Measurements from ENCODE around the gene ZNF644. TPM values are rescaled to one million over a fixed set of nuclear protein-coding genes. Genes with fewer than 3 reads are reported as not detected.
"Not testable (repeated sequence)": the region's sequence is repeated elsewhere in the genome, so short reads cannot be mapped to it uniquely, and the experiment has no call there.

The ZNF644 gene
- polyA plus RNA-seq, 1 of the 3 experiments (the other 2 are of a cell fraction): 5.6 TPM

DNA sequence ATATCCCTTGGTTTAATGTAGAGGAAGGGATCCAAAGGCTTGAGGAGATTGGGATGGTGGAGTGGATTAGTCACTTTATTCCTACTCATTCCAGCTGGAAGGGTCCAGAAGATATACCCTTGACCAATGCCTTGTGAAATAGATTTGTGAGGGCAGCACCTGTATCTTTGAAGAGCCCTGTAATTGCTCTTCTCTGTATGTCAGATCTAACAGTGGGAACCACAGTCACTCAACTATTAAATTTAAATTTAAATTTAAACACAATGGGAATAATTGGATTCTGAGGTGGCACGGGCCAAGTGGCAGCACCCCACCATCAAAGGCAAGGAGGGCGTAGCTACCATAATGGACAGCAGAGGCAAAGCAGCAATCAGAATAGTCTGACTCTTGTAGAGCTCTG, 20.5 kb upstream of the ZNF644 start:
- DNase-seq; H3K27ac ChIP-seq (ENCODE audit: low read depth in 2 of 2, low read length in 1 of 2); H4K20me1 ChIP-seq (ENCODE audit: insufficient read depth); H3K9me2 ChIP-seq; H3K9me3 ChIP-seq; H3F3A ChIP-seq (replicated peaks; ENCODE audit: insufficient read depth); H3K4me1 ChIP-seq (ENCODE audit: control insufficient read depth in 1 of 2, insufficient read depth in 2 of 2, low read depth in 1 of 2, low read length in 1 of 2); H2AFZ ChIP-seq (ENCODE audit: low read depth); H3K27me3 ChIP-seq (ENCODE audit: insufficient read depth); H3K4me3 ChIP-seq (ENCODE audit: low read depth in 2 of 2, low read length in 1 of 2); H3K4me2 ChIP-seq; H3K36me3 ChIP-seq (replicated peaks in 1 of 2; ENCODE audit: control insufficient read depth in 1 of 2, insufficient read depth in 2 of 2, low read length in 1 of 2); POLR2A ChIA-PET; H3K9ac ChIP-seq; H3K79me2 ChIP-seq (ENCODE audit: insufficient read depth): not testable (repeated sequence)
- CTCF ChIA-PET: interaction anchor here (0.6 kb wide), 1 partner anchor 17 kb away, joined by 3 read pairs; no protein-coding TSS in a partner anchor
- 8% methylated on average over 2 of the region's 2 CpGs for WGBS (ENCODE audit: low lambda C conversion rate)

DNA sequence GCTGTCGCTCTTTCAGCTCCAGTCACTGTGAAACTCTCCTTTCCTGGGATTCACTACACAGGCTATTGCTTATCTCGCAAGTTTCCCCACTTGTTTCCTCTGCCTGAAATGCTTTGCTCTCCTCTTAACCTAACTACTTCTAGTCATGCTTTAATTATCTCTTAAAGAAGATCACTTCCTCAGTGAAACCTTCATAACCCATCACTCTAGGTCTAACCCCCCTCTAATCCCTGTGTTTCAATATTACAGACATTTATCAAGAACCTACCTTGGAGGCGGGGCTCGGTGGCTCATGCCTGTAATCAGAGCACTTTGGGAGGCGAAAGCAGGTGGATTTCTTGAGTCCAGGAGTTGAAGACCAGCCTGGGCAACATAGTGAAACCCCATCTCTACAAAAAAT, 16.7 kb upstream of the ZNF644 start:
- Histone ChIP-seq H3K4me3 (ENCODE audit: low read depth in 2 of 2, low read length in 1 of 2) (no peak overlapping the region), H3K79me2 (ENCODE audit: insufficient read depth) (no peaks in the 10 kb centered on the region), H3F3A (replicated peaks; ENCODE audit: insufficient read depth) (no peaks in the 10 kb centered on the region), H3K4me2 (no peak overlapping the region), H3K9me3 (no peaks in the 10 kb centered on the region), H3K4me1 (ENCODE audit: control insufficient read depth in 1 of 2, insufficient read depth in 2 of 2, low read depth in 1 of 2, low read length in 1 of 2) (no peaks in the 10 kb centered on the region), H3K27me3 (ENCODE audit: insufficient read depth) (no peaks in the 10 kb centered on the region), H3K27ac (ENCODE audit: low read depth in 2 of 2, low read length in 1 of 2) (no peak overlapping the region), H4K20me1 (ENCODE audit: insufficient read depth) (no peaks in the 10 kb centered on the region), H3K36me3 (replicated peaks in 1 of 2; ENCODE audit: control insufficient read depth in 1 of 2, insufficient read depth in 2 of 2, low read length in 1 of 2) (no peaks in the 10 kb centered on the region), H3K9ac (no peak overlapping the region), H3K9me2 (no peaks in the 10 kb centered on the region), H2AFZ (ENCODE audit: low read depth) (no peak overlapping the region)
- ChIA-PET POLR2A (no interaction called here), CTCF (interaction anchor here (1.2 kb wide), 1 partner anchor 11 kb away, joined by 3 read pairs; no protein-coding TSS in a partner anchor)
- TF ChIP-seq NRF1 (IDR thresholded peaks at IDR 0.05; ENCODE audit: low read depth, low read length) (no peak), RFX5 (IDR thresholded peaks at IDR 0.05; ENCODE audit: low read length) (no peak), TEAD4 (IDR thresholded peaks at IDR 0.05; ENCODE audit: borderline replicate concordance, insufficient read depth) (no peak), SIN3A (IDR thresholded peaks at IDR 0.05; ENCODE audit: borderline replicate concordance, low read depth, low read length) (no peak), GABPA (IDR thresholded peaks at IDR 0.05; ENCODE audit: low read depth) (no peak)
- TF ChIP-seq, protein P1, sequence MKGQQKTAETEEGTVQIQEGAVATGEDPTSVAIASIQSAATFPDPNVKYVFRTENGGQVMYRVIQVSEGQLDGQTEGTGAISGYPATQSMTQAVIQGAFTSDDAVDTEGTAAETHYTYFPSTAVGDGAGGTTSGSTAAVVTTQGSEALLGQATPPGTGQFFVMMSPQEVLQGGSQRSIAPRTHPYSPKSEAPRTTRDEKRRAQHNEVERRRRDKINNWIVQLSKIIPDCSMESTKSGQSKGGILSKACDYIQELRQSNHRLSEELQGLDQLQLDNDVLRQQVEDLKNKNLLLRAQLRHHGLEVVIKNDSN (IDR thresholded peaks at IDR 0.05; ENCODE audit: borderline replicate concordance, low read depth): no peak
- TF ChIP-seq, protein P2, sequence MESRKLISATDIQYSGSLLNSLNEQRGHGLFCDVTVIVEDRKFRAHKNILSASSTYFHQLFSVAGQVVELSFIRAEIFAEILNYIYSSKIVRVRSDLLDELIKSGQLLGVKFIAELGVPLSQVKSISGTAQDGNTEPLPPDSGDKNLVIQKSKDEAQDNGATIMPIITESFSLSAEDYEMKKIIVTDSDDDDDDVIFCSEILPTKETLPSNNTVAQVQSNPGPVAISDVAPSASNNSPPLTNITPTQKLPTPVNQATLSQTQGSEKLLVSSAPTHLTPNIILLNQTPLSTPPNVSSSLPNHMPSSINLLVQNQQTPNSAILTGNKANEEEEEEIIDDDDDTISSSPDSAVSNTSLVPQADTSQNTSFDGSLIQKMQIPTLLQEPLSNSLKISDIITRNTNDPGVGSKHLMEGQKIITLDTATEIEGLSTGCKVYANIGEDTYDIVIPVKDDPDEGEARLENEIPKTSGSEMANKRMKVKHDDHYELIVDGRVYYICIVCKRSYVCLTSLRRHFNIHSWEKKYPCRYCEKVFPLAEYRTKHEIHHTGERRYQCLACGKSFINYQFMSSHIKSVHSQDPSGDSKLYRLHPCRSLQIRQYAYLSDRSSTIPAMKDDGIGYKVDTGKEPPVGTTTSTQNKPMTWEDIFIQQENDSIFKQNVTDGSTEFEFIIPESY (IDR thresholded peaks at IDR 0.05; ENCODE audit: borderline replicate concordance, low read depth): no peak
- TF ChIP-seq, protein P3, sequence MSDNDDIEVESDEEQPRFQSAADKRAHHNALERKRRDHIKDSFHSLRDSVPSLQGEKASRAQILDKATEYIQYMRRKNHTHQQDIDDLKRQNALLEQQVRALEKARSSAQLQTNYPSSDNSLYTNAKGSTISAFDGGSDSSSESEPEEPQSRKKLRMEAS (IDR thresholded peaks at IDR 0.05; ENCODE audit: low read depth): no peak
- WGBS (ENCODE audit: low lambda C conversion rate): 60% methylated on average over 5 of the region's 5 CpGs
- DNase-seq: no peak
